IgD-negative memory B cell (primary cell): ENCODE results near the gene MYL5. TPM values are rescaled to one million over a fixed set of nuclear protein-coding genes. Genes with fewer than 3 reads are reported as not detected.
A peak's percentile ranks its signal among the peaks of the same experiment; 100 is the strongest.
"Not testable (repeated sequence)": the region's sequence is repeated elsewhere in the genome, so short reads cannot be mapped to it uniquely, and the experiment has no call there.

Experiments
- H3K27ac Mint-ChIP-seq, 3 donors: one replicate each; pipeline ENCODE4 v1.8.0; 2020 to 2022; ENCODE audit warnings: mild to moderate bottlenecking in 3 of 3, mixed read lengths in 3 of 3, moderate library complexity in 1 of 3
- H3K27me3 Mint-ChIP-seq: one replicate; pipeline ENCODE4 v1.8.0; 2021; ENCODE audit warnings: mixed read lengths
- H3K36me3 Mint-ChIP-seq: one replicate; pipeline ENCODE4 v1.8.0; 2020; ENCODE audit warnings: mild to moderate bottlenecking, mixed read lengths
- H3K4me1 Mint-ChIP-seq, 3 donors: one replicate each; pipeline ENCODE4 v1.8.0; 2020 to 2022; ENCODE audit warnings: mixed read lengths in 3 of 3, mild to moderate bottlenecking in 1 of 3
- H3K4me3 Mint-ChIP-seq, 4 donors: one replicate each; pipeline ENCODE4 v1.8.0; 2020 to 2022; ENCODE audit warnings: mild to moderate bottlenecking in 4 of 4, mixed read lengths in 4 of 4, moderate library complexity in 3 of 4
- H3K9me3 Mint-ChIP-seq, 3 donors: one replicate each; pipeline ENCODE4 v1.8.0; 2020 to 2021; ENCODE audit warnings: mixed read lengths in 3 of 3, mild to moderate bottlenecking in 1 of 3
- polyA plus RNA-seq: library from polyadenylated mRNA; unstranded; fragments of 300-500 nt; fragmentation: Illumina TruSeq; gene quantifications from one replicate; pipeline ENCODE4 v1.2.3, GENCODE V29; 2021

The MYL5 gene
- polyA plus RNA-seq, 1 donor from 2014 or later: 8.3 TPM

DNA sequence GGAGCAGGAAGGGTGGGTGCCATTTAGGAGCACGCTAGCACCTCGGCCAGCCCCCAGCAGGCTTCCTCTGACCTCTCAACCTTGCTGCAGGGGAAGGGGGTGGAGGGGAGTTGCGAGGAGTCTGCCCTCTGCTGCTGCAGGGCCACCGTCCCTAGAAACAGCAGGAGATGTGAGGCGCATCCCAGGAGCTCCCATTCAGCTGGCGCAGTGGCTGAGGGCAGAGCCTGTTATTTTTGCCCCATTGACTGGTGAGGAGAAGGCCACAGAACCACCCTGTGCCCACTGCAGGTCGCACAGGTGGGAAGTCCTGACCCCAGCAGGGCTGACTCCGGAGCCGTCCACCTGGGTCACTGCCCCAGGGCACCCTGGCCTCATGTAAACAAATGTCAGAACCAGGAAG lies 40.9 kb upstream of the MYL5 start:
- Mint-ChIP-seq H3K4me1 (no peaks in the 10 kb centered on the region), H3K36me3 (no peaks in the 10 kb centered on the region), H3K9me3 (peaks cover 0 to 9% (median 5%) of the 10 kb centered on the region in 3 donors), H3K27ac (no peak overlapping the region), H3K27me3 (peaks cover 5% of the 10 kb centered on the region), H3K4me3 (no peak overlapping the region)

DNA sequence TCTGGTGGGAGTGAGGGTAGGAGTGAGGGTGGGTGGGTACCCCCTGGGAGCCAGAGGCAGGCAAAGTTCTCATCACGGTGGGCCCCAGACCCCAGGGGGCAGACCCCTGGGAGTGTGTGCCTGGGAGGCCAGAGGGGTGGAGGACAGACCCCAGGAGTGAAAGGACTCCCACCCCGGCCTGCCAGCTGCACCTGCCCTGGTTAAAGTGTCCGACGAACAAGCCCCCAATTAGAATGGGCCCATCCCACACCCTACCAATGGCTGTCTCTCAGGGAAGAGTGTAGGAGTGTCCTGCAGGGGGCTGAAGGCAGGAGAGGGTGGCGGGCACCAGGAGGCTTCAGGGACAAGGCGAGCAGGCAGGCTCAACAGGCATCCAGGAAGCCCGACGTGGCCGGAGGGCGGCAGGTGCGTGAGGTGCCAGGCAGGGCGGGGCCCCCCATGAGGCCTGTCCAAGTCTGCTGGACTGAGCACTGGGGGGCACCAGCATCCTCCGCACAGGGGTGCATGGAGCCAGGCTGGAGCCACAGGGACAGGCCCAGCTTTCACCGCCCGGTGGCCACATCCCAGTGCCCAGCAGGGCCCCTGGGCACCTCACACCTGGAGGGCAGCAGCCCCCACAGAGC lies 40.3 kb upstream of the MYL5 start:
- Mint-ChIP-seq H3K4me3 (no peak overlapping the region), H3K27me3 (peaks cover 5% of the 10 kb centered on the region), H3K4me1 (no peaks in the 10 kb centered on the region), H3K9me3 (peaks cover 0 to 9% (median 5%) of the 10 kb centered on the region in 3 donors), H3K36me3 (no peaks in the 10 kb centered on the region), H3K27ac (no peak overlapping the region)

DNA sequence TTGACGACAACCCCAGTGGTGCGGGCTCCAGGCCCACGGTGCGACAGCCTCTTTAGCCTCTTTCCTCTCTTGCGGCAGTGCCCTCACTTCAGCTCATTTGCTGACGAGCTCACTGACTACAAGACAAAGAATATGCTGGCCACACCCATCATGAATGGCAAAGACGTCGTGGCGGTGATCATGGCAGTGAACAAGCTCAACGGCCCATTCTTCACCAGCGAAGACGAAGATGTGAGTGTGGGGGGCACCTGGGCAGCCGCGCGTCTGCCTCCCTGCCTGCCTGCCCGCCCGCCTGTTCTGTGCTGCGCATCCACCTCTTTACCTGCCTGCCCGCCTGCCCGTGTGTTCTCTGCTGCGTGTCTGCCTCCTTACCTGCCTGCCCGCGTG lies 39.8 kb upstream of the MYL5 start:
- H3K36me3 Mint-ChIP-seq: no peaks in the 10 kb centered on the region
- no peak overlapping the region for H3K4me3 Mint-ChIP-seq
- H3K27me3 Mint-ChIP-seq: peaks cover 9% of the 10 kb centered on the region
- peaks cover 0 to 9% (median 5%) of the 10 kb centered on the region in 3 donors for H3K9me3 Mint-ChIP-seq
- no peaks in the 10 kb centered on the region for H3K4me1 Mint-ChIP-seq
- H3K27ac Mint-ChIP-seq: no peak overlapping the region

- H3K9me3 Mint-ChIP-seq, H3K4me3 Mint-ChIP-seq, H3K36me3 Mint-ChIP-seq, H3K27me3 Mint-ChIP-seq, H3K4me1 Mint-ChIP-seq, H3K27ac Mint-ChIP-seq: not testable (repeated sequence)
Measured at GRCh38 chr4:635066-635835, 39.1 kb upstream of the MYL5 start.

DNA sequence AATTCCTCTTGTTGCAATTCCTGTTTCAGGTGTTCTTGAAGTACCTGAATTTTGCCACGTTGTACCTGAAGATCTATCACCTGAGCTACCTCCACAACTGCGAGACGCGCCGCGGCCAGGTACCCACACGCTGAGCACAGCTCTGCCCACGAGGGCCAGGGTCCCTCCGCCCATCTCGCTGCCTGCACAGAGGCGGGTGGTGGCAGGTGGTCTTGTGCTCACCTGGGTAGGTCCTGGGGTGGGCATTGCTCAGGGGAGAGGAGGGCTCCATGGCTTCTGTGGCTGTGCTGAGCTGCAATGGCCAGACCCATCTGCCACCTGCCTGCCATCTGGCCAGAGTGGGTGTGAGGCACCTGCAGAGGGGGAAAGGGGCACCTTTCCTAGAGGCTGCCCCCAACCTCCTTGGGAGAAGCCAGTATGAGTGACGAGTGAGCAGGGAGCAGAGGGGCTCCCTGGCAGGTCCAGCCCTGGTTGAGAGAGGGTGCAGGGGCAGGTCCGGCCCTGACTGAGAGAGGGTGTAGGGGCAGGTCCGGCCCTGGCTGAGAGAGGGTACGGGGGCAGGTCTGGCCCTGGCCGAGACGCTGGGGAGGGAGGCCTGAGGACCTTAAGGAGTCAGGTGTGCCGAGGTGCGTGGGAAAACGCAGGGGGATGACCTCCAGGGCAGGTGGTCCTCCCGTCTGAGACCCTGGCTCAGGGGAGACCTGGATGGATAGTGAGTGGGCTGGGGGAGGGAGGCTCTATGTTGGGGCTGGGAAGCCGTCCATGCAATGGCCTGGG lies 38.3 kb upstream of the MYL5 start:
- peaks cover 4% of the 10 kb centered on the region for H3K36me3 Mint-ChIP-seq
- H3K27ac Mint-ChIP-seq: no peak overlapping the region
- H3K4me3 Mint-ChIP-seq: no peak overlapping the region
- H3K27me3 Mint-ChIP-seq: peaks cover 11% of the 10 kb centered on the region
- H3K4me1 Mint-ChIP-seq: no peaks in the 10 kb centered on the region
- peaks cover 2 to 9% (median 5%) of the 10 kb centered on the region in 3 donors for H3K9me3 Mint-ChIP-seq

GRCh38 chr4:636628-637159 lies 37.6 kb upstream of the MYL5 start:
- peaks cover 11% of the 10 kb centered on the region for H3K27me3 Mint-ChIP-seq
- H3K36me3 Mint-ChIP-seq: peaks cover 4% of the 10 kb centered on the region
- H3K9me3 Mint-ChIP-seq: peaks cover 0 to 9% (median 3%) of the 10 kb centered on the region in 3 donors
- no peaks in the 10 kb centered on the region for H3K4me1 Mint-ChIP-seq
- H3K4me3 Mint-ChIP-seq: no peak overlapping the region
- H3K27ac Mint-ChIP-seq: no peak overlapping the region

GRCh38 chr4:637536-638280 lies 36.6 kb upstream of the MYL5 start:
- Mint-ChIP-seq H3K27ac (no peak overlapping the region), H3K4me3 (no peak overlapping the region), H3K9me3 (peaks cover 0 to 3% (median under 1%) of the 10 kb centered on the region in 3 donors), H3K36me3 (peaks cover 4% of the 10 kb centered on the region), H3K27me3 (peaks cover 11% of the 10 kb centered on the region), H3K4me1 (no peaks in the 10 kb centered on the region)

- H3K36me3 Mint-ChIP-seq, H3K4me1 Mint-ChIP-seq, H3K27ac Mint-ChIP-seq, H3K4me3 Mint-ChIP-seq: not testable (repeated sequence)
- peaks cover 11% of the 10 kb centered on the region for H3K27me3 Mint-ChIP-seq
- peaks cover 0 to 13% (median 5%) of the 10 kb centered on the region in 3 donors for H3K9me3 Mint-ChIP-seq
Measured at GRCh38 chr4:642366-642765, 32.0 kb upstream of the MYL5 start.

GRCh38 chr4:646460-646859 lies 27.9 kb upstream of the MYL5 start:
- H3K27ac Mint-ChIP-seq: no peak overlapping the region
- H3K9me3 Mint-ChIP-seq: peaks cover 0 to 9% (median 5%) of the 10 kb centered on the region in 3 donors
- H3K4me3 Mint-ChIP-seq: peak overlapping the region in 2 of 4 donors; percentile 49 to 68
- H3K27me3 Mint-ChIP-seq: peaks cover 6% of the 10 kb centered on the region
- H3K4me1 Mint-ChIP-seq: no peaks in the 10 kb centered on the region
- H3K36me3 Mint-ChIP-seq: no peaks in the 10 kb centered on the region

DNA sequence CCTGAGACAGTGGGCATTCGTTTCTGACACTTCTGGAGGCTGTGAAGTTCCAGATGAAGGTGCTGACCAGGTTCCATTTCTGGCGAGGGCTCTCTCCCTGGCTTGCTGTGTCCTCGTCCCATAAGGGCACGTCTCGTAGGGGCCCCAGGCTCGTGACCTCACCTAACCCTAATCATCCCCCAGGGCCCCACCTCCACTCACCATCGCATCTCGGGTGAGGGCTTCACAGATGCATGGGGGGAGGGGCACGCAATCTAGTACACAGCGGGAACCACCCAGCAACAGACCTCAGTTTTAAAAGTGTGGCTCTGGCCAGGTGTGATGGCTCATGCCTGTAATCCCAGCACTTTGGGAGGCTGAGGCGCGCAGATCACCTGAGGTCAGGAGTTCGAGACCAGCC lies 26.9 kb upstream of the MYL5 start:
- H3K27me3 Mint-ChIP-seq: peaks cover 6% of the 10 kb centered on the region
- peaks cover 0 to 9% (median 5%) of the 10 kb centered on the region in 3 donors for H3K9me3 Mint-ChIP-seq
- no peaks in the 10 kb centered on the region for H3K36me3 Mint-ChIP-seq
- H3K27ac Mint-ChIP-seq: no peak overlapping the region
- no peak overlapping the region for H3K4me3 Mint-ChIP-seq
- no peaks in the 10 kb centered on the region for H3K4me1 Mint-ChIP-seq

GRCh38 chr4:648579-649292 lies 25.6 kb upstream of the MYL5 start:
- Mint-ChIP-seq H3K27me3 (peaks cover 6% of the 10 kb centered on the region), H3K9me3 (peaks cover 0 to 5% (median 0%) of the 10 kb centered on the region in 3 donors), H3K36me3 (peaks cover 2% of the 10 kb centered on the region), H3K4me1 (no peaks in the 10 kb centered on the region), H3K4me3 (no peak overlapping the region), H3K27ac (no peak overlapping the region)

GRCh38 chr4:649293-649625 lies 25.1 kb upstream of the MYL5 start:
- no peak overlapping the region for H3K27ac Mint-ChIP-seq
- H3K4me1 Mint-ChIP-seq: no peaks in the 10 kb centered on the region
- no peak overlapping the region for H3K4me3 Mint-ChIP-seq
- peaks cover 6% of the 10 kb centered on the region for H3K27me3 Mint-ChIP-seq
- peaks cover 2% of the 10 kb centered on the region for H3K36me3 Mint-ChIP-seq
- H3K9me3 Mint-ChIP-seq: peaks cover 0 to 5% (median 0%) of the 10 kb centered on the region in 3 donors

DNA sequence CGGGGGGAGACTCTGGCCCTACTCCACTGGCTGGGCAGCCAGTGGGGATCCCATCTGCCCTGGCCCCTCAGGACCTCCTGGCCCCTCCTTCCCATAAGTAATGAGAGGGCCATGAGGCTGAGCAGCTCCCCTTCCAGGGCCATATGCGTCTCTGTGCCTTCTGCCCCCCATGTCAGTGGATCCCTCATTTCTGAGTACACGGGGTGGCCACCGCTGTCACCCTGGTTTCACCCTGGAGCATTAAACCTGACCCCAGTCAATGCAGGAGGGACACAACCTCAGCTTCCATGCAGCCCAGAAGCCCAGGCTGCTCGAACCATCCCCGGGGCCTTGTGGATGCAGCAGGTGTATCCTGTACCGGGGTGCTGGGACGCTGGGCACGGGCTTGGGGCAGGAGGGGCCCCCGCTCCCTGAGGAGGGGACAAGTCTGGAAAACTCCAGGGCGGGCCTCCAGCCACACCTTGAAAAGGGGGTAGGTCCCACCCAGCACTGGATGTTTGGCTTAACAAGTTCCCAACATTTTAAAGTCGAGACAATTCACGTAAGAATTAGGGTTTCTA lies 24.5 kb upstream of the MYL5 start:
- H3K4me1 Mint-ChIP-seq: no peaks in the 10 kb centered on the region
- peaks cover 2% of the 10 kb centered on the region for H3K36me3 Mint-ChIP-seq
- no peak overlapping the region for H3K27ac Mint-ChIP-seq
- H3K27me3 Mint-ChIP-seq: peaks cover 6% of the 10 kb centered on the region
- no peak overlapping the region for H3K4me3 Mint-ChIP-seq
- peaks cover 0 to 2% (median 0%) of the 10 kb centered on the region in 3 donors for H3K9me3 Mint-ChIP-seq

- peaks cover 2% of the 10 kb centered on the region for H3K36me3 Mint-ChIP-seq
- H3K4me3 Mint-ChIP-seq: no peak overlapping the region
- no peaks in the 10 kb centered on the region for H3K9me3 Mint-ChIP-seq
- H3K4me1 Mint-ChIP-seq: no peaks in the 10 kb centered on the region
- H3K27me3 Mint-ChIP-seq: peaks cover 6% of the 10 kb centered on the region
- peak overlapping the region in 1 of 3 donors; percentile 53 for H3K27ac Mint-ChIP-seq
Measured at GRCh38 chr4:650461-650860, 23.9 kb upstream of the MYL5 start.
